ENCODE measurements around the gene CAPN12. TPM values are rescaled to one million over a fixed set of nuclear protein-coding genes. Genes with fewer than 3 reads are reported as not detected.
A peak's percentile ranks its signal among the peaks of the same experiment; 100 is the strongest.

CAPN12 gene
- total and polyA plus RNA-seq, 2 of the 8 experiments (the other 6 are each of a cell fraction or from before 2014, with no cell fraction given) = 8.8 to 20.0 TPM

DNA sequence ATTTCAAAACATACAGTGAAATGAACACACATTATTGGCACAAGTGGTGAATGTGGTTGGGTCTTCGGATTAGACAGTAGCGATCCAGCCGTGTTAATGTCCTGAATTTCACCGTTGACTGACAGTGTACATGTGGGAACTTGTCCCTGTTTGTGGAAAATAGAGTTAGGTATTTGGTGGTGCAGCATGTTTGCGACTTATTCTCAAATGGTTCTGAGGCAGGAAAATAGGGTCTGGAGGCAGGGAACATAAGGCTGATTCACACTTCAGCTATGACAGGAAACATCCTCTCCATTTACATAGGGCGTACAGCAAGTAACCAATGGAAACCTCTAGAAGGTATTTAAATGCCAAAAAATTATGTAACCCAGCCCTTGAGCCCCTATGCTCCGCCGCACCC is 48.9 kb upstream of the CAPN12 start:
- POLR2A ChIA-PET (ENCODE audit: partially characterized antibody) = interaction anchor here (0.6 to 1.0 kb wide), 7 partner anchors 18 to 56 kb away, joined by 3 to 5 read pairs (median 3); partner anchors contain the start of genes HNRNPL and LGALS7
- TF ChIP-seq JUND (IDR thresholded peaks at IDR 0.05; ENCODE audit: low read length) (no peak), PHF8 (conservative IDR thresholded peaks at IDR 0.05; ENCODE audit: low read depth, low read length) (no peak), JUN (IDR thresholded peaks at IDR 0.05; ENCODE audit: low read depth, low read length) (no peak), EGR1 (IDR thresholded peaks at IDR 0.05; ENCODE audit: borderline replicate concordance, low read depth, low read length) (no peak), CTBP2 (IDR thresholded peaks at IDR 0.05; ENCODE audit: borderline replicate concordance, insufficient read depth, insufficient read length, low read length) (no peak), CHD2 (IDR thresholded peaks at IDR 0.05; ENCODE audit: low read length) (no peak), TCF12 (IDR thresholded peaks at IDR 0.05; ENCODE audit: low read depth, low read length) (no peak), RFX5 (IDR thresholded peaks at IDR 0.05; ENCODE audit: borderline replicate concordance, low read depth, low read length) (no peak), TBP (IDR thresholded peaks at IDR 0.05; ENCODE audit: low read depth, low read length) (no peak), SIN3A (conservative IDR thresholded peaks at IDR 0.05 in 1 of 2, IDR thresholded peaks at IDR 0.05 in 1 of 2; ENCODE audit: low read depth in 1 of 2, low read length in 2 of 2) (no peak), CBX5 (IDR thresholded peaks at IDR 0.05; ENCODE audit: low read depth, low read length) (no peak), SP4 (IDR thresholded peaks at IDR 0.05; ENCODE audit: low read length) (no peak), SRF (IDR thresholded peaks at IDR 0.05; ENCODE audit: low read depth, low read length) (no peak), HDAC6 (IDR thresholded peaks at IDR 0.05; ENCODE audit: low read depth, low read length) (no peak)
- TF ChIP-seq, protein P1, sequence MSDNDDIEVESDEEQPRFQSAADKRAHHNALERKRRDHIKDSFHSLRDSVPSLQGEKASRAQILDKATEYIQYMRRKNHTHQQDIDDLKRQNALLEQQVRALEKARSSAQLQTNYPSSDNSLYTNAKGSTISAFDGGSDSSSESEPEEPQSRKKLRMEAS (IDR thresholded peaks at IDR 0.05) = no peak

More for the DNA sequence above, 48.9 kb upstream of the CAPN12 start:
- H2BK15ac ChIP-seq (ENCODE audit: low read length) = no peak overlapping the region
- no peaks in the 10 kb centered on the region for H3K79me1 ChIP-seq (ENCODE audit: low read depth, low read length)
- CTCF ChIA-PET (ENCODE audit: partially characterized antibody) = interaction anchor here (0.7 kb wide), 1 partner anchor 12 kb away, joined by 3 read pairs; no protein-coding TSS in a partner anchor
- no peak overlapping the region for H4K8ac ChIP-seq (ENCODE audit: extremely low read depth, insufficient read depth, low read length)
- no peaks in the 10 kb centered on the region for H4K20me1 ChIP-seq (replicated peaks in 1 of 2; ENCODE audit: control insufficient read depth in 1 of 2, insufficient read depth in 2 of 2, low read length in 2 of 2)
- H3K4ac ChIP-seq (replicated peaks; ENCODE audit: insufficient read length, low read depth, low read length) = no peak overlapping the region
- no peak overlapping the region for H3K18ac ChIP-seq (ENCODE audit: extremely low read depth, low read length)
- 82% methylated on average over 8 of the region's 8 CpGs; no CpG with 5 or more reads in 1 of the 2 experiments for WGBS, 2 experiments (ENCODE audit: extremely low coverage in 1 of 2, insufficient coverage in 1 of 2, insufficient read length in 1 of 2, insufficient replicate concordance in 2 of 2, low coverage in 1 of 2, low lambda C conversion rate in 2 of 2, missing lambda C conversion rate in 1 of 2)
- H3K9ac ChIP-seq (replicated peaks in 1 of 4; ENCODE audit: extremely low read depth in 1 of 4, low read depth in 3 of 4, low read length in 3 of 4) = no peak overlapping the region
- no peaks in the 10 kb centered on the region for H3K23me2 ChIP-seq (ENCODE audit: low read depth, low read length)
- FAIRE-seq = no peak
- peaks cover 0 to 2% (median 0%) of the 10 kb centered on the region in 4 experiments; a peak in 1 of 7 replicates for H3K4me1 ChIP-seq (replicated peaks in 1 of 4; ENCODE audit: control insufficient read depth in 3 of 4, insufficient read depth in 4 of 4, low read length in 3 of 4)
- no peaks in the 10 kb centered on the region for H3K36me3 ChIP-seq (ENCODE audit: control insufficient read depth in 2 of 4, insufficient read depth in 4 of 4, low read length in 3 of 4)
- no peak overlapping the region for H2BK20ac ChIP-seq (ENCODE audit: low read length)
- H2AK5ac ChIP-seq (ENCODE audit: low read depth, low read length) = no peak overlapping the region
- no peaks in the 10 kb centered on the region; a peak in 1 of 4 replicates for H3K9me3 ChIP-seq (ENCODE audit: insufficient read depth in 2 of 2, low read depth in 1 of 2, low read length in 1 of 2)
- DNase-seq (ENCODE audit: low read depth in 1 of 2, low spot score in 2 of 2) = no peak
- H3K4me2 ChIP-seq (ENCODE audit: insufficient read depth in 1 of 2, low read depth in 2 of 2, low read length in 2 of 2) = peak overlapping the region; percentile 22 to 75; a peak in 3 of 4 replicates
- no peak overlapping the region for H3K23ac ChIP-seq (ENCODE audit: insufficient read length)
- H3K4me3 ChIP-seq (ENCODE audit: extremely low read depth in 1 of 4, insufficient read depth in 2 of 4, low read depth in 3 of 4, low read length in 4 of 4) = peak overlapping the region in 1 of 4 experiments; percentile 57; a peak in 4 of 8 replicates
- no peak overlapping the region for H3K56ac ChIP-seq (replicated peaks; ENCODE audit: insufficient read length, low read depth, low read length)
- H4K91ac ChIP-seq (replicated peaks; ENCODE audit: insufficient read length, low read length) = no peak overlapping the region
- H4K5ac ChIP-seq (ENCODE audit: insufficient read length, low read depth, low read length) = no peak overlapping the region
- H2BK120ac ChIP-seq (replicated peaks; ENCODE audit: low read depth, low read length) = no peak overlapping the region
- H3K79me2 ChIP-seq (ENCODE audit: control insufficient read depth in 1 of 2, insufficient read depth in 2 of 2, low read length in 2 of 2) = no peaks in the 10 kb centered on the region
- no peak overlapping the region for H2BK5ac ChIP-seq (ENCODE audit: low read depth, low read length)
- H3K27ac ChIP-seq (ENCODE audit: low read depth, low read length) = no peak overlapping the region
- no peak overlapping the region for H2AFZ ChIP-seq (ENCODE audit: low read length)
- no peak overlapping the region for H3K14ac ChIP-seq (ENCODE audit: insufficient read length)
- H2BK12ac ChIP-seq (ENCODE audit: low read depth, low read length) = no peak overlapping the region
- peaks cover 0 to 12% (median 3%) of the 10 kb centered on the region in 4 experiments; a peak in 4 of 7 replicates for H3K27me3 ChIP-seq (replicated peaks in 1 of 4; ENCODE audit: control insufficient read depth in 3 of 4, extremely low read depth in 1 of 4, insufficient read depth in 3 of 4, low read length in 3 of 4)
